ENCODE data around the gene TOM1L1.
A peak's percentile ranks its signal among the peaks of the same experiment; 100 is the strongest.

TOM1L1 gene

GRCh38 chr17:54892360-54892759 lies 8.3 kb upstream of the TOM1L1 start:
- DNase-seq (ENCODE audit: low read depth) = no peak
- TF ChIP-seq, protein P1, sequence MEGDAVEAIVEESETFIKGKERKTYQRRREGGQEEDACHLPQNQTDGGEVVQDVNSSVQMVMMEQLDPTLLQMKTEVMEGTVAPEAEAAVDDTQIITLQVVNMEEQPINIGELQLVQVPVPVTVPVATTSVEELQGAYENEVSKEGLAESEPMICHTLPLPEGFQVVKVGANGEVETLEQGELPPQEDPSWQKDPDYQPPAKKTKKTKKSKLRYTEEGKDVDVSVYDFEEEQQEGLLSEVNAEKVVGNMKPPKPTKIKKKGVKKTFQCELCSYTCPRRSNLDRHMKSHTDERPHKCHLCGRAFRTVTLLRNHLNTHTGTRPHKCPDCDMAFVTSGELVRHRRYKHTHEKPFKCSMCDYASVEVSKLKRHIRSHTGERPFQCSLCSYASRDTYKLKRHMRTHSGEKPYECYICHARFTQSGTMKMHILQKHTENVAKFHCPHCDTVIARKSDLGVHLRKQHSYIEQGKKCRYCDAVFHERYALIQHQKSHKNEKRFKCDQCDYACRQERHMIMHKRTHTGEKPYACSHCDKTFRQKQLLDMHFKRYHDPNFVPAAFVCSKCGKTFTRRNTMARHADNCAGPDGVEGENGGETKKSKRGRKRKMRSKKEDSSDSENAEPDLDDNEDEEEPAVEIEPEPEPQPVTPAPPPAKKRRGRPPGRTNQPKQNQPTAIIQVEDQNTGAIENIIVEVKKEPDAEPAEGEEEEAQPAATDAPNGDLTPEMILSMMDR (conservative IDR thresholded peaks at IDR 0.05; ENCODE audit: control insufficient read depth, insufficient read depth, low read depth, low read length) = no peak

DNA sequence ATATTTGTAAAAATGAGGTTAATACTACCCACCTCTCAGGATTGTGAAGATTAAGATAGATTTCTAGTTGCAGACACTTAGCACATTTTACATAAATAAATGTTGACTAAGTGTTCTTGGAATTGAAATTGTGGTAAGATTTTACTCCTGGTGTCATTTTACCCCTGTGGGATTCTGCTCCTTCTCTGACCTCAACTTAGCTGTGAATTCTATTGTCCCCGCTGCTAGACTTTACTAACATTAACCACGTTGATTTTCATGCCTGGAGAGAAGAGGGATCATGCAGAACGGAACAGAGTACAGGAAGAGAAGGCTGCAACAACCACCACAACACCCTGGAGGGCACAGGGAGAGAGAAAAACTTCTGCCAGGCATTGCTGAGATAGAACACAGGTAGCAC lies 2.1 kb upstream of the TOM1L1 start:
- peak; percentile 6 for DNase-seq (ENCODE audit: low read depth)
- TF ChIP-seq, protein P1 (conservative IDR thresholded peaks at IDR 0.05; ENCODE audit: control insufficient read depth, insufficient read depth, low read depth, low read length) = no peak
- H3K4me3 ChIP-seq (ENCODE audit: control insufficient read depth, low read depth, low read length) = no peak overlapping the region

More at GRCh38 chr17:54892360-54892759, 8.3 kb upstream of the TOM1L1 start:
- H3K4me3 ChIP-seq (ENCODE audit: control insufficient read depth, low read depth, low read length) = no peak overlapping the region

DNA sequence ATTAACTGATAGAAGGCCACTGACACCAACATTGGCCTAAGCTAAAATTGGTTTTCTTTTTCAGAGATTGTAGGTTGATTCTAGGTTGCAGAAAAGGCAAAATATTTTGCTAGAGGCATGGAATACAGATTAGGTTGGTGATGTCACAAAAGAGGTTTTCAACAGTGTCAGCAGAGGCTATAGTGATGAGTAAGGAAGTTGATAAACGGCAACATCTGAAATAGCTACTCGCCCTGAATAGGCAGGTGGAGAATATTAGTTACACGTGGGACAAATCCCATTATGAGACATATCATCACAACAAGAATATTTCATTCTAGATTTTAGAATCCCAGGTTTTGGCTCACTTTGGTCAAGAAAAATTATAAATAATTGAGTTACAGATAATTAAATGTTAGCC lies 1.5 kb upstream of the TOM1L1 start:
- DNase-seq (ENCODE audit: low read depth) = no peak
- no peak overlapping the region for H3K4me3 ChIP-seq (ENCODE audit: control insufficient read depth, low read depth, low read length)
- TF ChIP-seq, protein P1 (conservative IDR thresholded peaks at IDR 0.05; ENCODE audit: control insufficient read depth, insufficient read depth, low read depth, low read length) = no peak

GRCh38 chr17:54899721-54900456 lies 763 bp upstream of the TOM1L1 start:
- DNase-seq (ENCODE audit: low read depth) = no peak
- TF ChIP-seq, protein P1 (conservative IDR thresholded peaks at IDR 0.05; ENCODE audit: control insufficient read depth, insufficient read depth, low read depth, low read length) = no peak
- peak overlapping the region; percentile 70 for H3K4me3 ChIP-seq (ENCODE audit: control insufficient read depth, low read depth, low read length)

DNA sequence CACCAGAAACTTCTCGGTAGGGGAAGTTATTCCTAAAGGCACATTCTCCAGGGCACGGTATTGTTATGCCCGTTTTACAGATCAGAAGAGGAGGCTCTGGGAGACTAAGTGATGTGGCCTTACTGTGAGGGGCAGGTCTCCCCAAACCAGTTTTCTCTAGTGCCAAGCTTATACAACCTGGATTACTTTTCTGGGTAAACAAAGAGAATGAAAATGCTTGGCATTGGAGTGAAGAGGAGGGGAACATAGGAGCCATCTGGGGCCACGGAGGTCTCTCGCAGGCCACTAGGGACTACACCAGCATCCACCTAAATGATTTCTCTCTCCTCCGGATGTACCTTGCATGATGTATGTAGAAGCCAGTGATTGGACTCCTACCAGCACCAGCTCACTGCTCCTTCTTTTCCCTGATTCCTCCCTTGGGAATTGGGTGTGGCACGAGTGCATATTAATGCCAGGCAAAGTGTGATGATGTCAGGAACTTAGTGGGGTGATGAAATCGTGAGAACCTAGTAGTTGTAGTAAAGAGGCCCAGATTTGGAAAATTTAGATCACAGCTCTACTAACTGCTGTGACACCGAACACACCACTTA lies 674 bp downstream of the TOM1L1 start:
- H3K4me3 ChIP-seq (ENCODE audit: control insufficient read depth, low read depth, low read length) = peak overlapping the region; percentile 70
- peak; percentile 61 for DNase-seq (ENCODE audit: low read depth)
- TF ChIP-seq, protein P1 (conservative IDR thresholded peaks at IDR 0.05; ENCODE audit: control insufficient read depth, insufficient read depth, low read depth, low read length) = no peak

GRCh38 chr17:54902017-54902416 lies 1.4 kb downstream of the TOM1L1 start:
- no peak overlapping the region for H3K4me3 ChIP-seq (ENCODE audit: control insufficient read depth, low read depth, low read length)
- no peak for DNase-seq (ENCODE audit: low read depth)
- TF ChIP-seq, protein P1 (conservative IDR thresholded peaks at IDR 0.05; ENCODE audit: control insufficient read depth, insufficient read depth, low read depth, low read length) = no peak
